Endothelial cell of umbilical vein (primary cell): ENCODE measurements around the gene MYBBP1A.
A peak's percentile ranks its signal among the peaks of the same experiment; 100 is the strongest.

Source experiments
- POLR2AphosphoS5 ChIP-seq: IDR thresholded peaks from 2 replicates; pipeline ENCODE4 v1.6.1; 2012; ENCODE audit warnings: low read depth, mild to moderate bottlenecking, control low read depth, low read length, moderate library complexity; ENCODE audit not compliant: insufficient read depth
- TF ChIP-seq, protein P1 (sequence below), 2 donors: IDR thresholded peaks; 1 replicate in 1 of 2; 2 replicates in 1 of 2; pipeline ENCODE4 v1.5.1; 2011; ENCODE audit warnings: low read length in 2 of 2, mild to moderate bottlenecking in 2 of 2, moderate library complexity in 2 of 2, control low read depth in 1 of 2, inconsistent platforms in 1 of 2, low read depth in 1 of 2; ENCODE audit not compliant: insufficient read depth in 1 of 2; ENCODE audit errors: extremely low read depth in 1 of 2

DNA sequence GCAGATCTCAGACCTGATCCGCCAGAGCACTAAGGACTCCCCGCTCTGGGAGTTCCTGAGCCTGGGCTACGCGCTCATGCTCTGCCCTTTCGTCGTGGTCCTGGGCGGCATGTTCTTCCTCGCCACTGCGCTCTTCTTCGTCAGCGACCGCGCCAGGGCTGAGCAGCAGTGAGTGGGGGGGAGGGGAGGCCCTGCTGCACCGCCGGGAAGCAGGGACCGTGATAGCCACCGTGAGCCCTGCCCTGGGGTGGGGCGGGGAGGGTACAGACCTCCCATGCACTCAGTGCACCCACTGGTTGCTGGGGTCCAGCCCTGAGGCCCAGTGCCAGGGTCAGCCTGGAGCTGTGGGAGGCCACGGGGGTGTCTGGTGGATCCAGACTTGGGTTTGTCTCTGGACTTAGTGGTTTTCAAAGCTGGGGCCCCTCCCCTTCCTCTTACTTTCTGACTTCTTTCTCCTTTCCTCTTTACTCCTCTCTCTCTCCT is 18.9 kb downstream of the MYBBP1A start:
- peak; percentile 22 for TF ChIP-seq POLR2AphosphoS5
- TF ChIP-seq, protein P1, sequence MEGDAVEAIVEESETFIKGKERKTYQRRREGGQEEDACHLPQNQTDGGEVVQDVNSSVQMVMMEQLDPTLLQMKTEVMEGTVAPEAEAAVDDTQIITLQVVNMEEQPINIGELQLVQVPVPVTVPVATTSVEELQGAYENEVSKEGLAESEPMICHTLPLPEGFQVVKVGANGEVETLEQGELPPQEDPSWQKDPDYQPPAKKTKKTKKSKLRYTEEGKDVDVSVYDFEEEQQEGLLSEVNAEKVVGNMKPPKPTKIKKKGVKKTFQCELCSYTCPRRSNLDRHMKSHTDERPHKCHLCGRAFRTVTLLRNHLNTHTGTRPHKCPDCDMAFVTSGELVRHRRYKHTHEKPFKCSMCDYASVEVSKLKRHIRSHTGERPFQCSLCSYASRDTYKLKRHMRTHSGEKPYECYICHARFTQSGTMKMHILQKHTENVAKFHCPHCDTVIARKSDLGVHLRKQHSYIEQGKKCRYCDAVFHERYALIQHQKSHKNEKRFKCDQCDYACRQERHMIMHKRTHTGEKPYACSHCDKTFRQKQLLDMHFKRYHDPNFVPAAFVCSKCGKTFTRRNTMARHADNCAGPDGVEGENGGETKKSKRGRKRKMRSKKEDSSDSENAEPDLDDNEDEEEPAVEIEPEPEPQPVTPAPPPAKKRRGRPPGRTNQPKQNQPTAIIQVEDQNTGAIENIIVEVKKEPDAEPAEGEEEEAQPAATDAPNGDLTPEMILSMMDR (IDR thresholded peaks at IDR 0.05; ENCODE audit: extremely low read depth in 1 of 2, insufficient read depth in 1 of 2, low read depth in 1 of 2, low read length in 2 of 2) = no peak
